Suppressor macrophage (primary cell): ENCODE measurements around the gene C3orf85.
"Not testable (repeated sequence)": the region's sequence is repeated elsewhere in the genome, so short reads cannot be mapped to it uniquely, and the experiment has no call there.

Source experiments
- DNase-seq, 4 experiments: peaks; one replicate each; pipeline ENCODE4 v3.0.0-alpha.2; 2020 to 2022
- total RNA-seq, 17 experiments: gene quantifications; one replicate each; lab custom pipeline; 2026; ENCODE audit warnings: mixed read lengths in 6 of 17, inconsistent platforms in 3 of 17; lab: John Stamatoyannopoulos, UW

C3orf85 gene
- total RNA-seq = 0 to 1.2 (median 0) reads per million in 17 experiments

GRCh38 chr3:109136523-109136922 is at the start of gene C3orf85:
C3orf85 (plus strand) TSS chr3:109136719; CDS start chr3:109136848, 129 bp downstream.
- DNase-seq = no peak

GRCh38 chr3:109089265-109089664 is 47.3 kb upstream of the C3orf85 start:
- no peak for DNase-seq

- no peak for DNase-seq
Measured at GRCh38 chr3:109091846-109092245, 44.7 kb upstream of the C3orf85 start.

GRCh38 chr3:109093561-109093960 is 43.0 kb upstream of the C3orf85 start:
- DNase-seq = no peak

- DNase-seq = no peak
Measured at GRCh38 chr3:109095166-109095565, 41.4 kb upstream of the C3orf85 start.

DNA sequence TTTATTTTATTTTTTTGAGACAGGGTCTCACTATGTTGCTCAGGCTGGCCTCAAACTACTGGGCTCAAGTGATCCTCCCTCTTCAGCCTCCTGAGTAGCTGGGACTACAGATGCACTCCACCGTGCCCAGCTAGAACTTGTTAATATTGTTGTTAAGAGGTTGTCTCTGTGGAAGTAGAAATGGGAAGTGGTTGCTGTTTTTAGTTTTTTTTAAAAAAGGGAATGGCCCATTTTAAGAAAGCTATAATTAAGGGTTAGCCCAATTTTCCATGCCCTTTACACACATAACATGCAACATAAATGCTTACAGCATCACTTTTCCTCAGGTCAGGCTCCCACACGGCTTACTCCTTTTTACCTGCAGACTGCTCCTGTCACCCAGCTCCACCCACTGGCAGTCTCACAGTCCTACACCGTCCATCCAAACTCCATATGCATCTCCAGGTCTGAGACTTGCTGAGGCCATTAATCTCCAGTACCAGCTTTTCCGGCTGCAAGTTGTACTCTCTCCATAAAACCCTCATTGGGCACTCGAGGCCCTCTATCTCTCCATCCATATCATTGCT is 38.4 kb upstream of the C3orf85 start:
- DNase-seq = peak in 2 of 4 experiments; percentile 19 to 50

GRCh38 chr3:109109574-109109973 is 26.9 kb upstream of the C3orf85 start:
- DNase-seq = no peak

DNA sequence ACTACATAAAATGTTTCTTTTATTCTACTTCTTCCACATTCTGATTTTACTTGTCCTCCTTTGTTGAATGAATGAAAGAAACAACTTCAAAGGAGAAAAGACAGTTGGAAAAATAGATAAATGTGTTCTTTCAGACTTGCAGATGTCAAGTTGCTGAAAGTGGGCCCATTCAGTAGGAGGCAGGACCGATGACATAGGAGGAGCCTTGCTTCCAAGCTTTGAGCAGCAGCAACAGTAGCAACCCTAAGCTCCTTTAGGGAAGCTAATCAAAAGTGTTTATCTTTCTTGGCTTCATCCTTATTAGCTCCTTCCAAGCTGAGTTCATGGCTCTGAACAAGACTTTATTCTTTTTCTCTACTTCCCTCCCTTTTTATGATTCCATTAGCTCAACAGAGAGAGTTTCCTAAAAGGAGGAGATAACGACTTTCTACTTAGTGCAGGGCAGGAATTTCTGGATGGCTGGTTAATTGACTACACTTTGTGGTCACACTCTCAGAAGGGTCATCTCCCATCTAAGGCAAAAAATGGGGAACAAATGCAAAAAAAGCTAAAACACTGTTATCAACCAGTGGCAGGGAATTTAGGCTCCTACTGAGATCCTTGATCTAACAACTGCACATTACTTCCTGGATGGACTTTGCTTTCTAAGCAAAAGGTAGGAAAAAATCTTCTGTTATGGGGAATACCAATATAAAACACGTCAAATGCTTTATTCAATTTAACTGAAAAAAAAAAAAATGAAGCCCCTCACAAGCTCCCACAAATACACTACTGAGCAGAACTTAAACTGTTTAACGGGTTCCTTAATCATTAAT is 23.4 kb upstream of the C3orf85 start:
- no peak for DNase-seq

DNA sequence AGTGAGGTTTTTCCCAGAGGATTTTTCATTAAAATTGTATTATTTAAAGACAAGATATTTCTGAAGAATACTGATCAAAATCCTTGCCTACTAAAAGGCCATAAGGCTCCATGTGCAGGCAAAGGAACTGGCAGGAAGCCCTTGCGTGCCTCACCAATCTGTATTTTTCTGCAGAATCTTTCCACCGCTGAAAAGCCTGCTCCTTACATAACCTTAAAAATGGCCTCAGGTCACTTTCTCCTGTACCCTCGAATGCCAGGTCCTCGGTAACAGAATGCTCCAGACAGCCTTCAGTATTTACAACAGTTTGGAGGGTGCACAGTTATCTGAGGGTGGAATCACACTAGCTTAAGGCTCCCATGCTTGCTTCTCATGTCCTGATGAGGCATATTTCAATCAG is 21.8 kb upstream of the C3orf85 start:
- no peak for DNase-seq

DNA sequence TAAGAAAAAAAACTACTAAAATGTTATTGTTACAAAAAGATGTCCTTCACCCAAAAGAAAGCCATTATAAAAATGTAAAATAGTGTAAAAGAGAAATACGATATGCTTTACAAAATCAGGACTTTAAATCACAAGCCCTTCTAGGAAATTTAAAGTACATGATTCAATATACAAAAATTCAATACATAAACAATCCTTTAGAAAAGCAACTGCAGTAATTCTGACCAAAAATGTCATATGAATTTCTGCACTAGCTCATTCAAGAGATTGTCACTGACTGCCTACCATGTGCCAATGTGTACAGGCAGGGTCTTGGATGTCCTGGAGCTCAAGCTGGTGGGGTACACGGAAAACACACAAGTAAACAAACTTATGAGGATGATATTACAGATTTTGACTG is 21.1 kb upstream of the C3orf85 start:
- no peak for DNase-seq

- DNase-seq = no peak
Measured at GRCh38 chr3:109116031-109116430, 20.5 kb upstream of the C3orf85 start.

DNA sequence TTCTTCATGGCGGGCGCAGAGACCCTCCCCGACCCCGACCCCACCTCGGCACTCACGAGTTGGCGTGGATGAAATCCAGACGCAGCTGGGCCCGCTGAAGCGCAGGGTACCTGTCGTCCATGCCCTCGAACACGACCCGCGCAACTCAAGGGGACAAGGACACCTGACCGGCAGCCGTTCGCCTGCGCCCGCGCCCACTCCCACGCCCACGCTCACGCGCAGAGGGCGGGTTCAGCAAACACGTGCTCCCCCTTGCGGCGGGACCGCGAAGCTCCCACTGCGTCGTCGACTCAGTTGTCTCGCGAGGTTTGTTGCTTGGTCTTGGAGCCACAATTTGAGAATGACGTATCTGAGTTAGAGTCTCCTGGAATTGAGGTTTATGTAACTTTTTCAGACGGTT is 18.6 kb upstream of the C3orf85 start, which contains the start of gene MORC1:
MORC1 (minus strand) TSS at position 196 of the 400 bp plus-strand sequence; CDS start at position 121, 75 bp downstream.
- no peak for DNase-seq

- no peak for DNase-seq
Measured at GRCh38 chr3:109118584-109118983, 17.9 kb upstream of the C3orf85 start.

GRCh38 chr3:109122690-109123089 is 13.8 kb upstream of the C3orf85 start:
- DNase-seq = peak; percentile 3 to 52 (median 23)

- no peak for DNase-seq
Measured at GRCh38 chr3:109125902-109126301, 10.6 kb upstream of the C3orf85 start.

DNA sequence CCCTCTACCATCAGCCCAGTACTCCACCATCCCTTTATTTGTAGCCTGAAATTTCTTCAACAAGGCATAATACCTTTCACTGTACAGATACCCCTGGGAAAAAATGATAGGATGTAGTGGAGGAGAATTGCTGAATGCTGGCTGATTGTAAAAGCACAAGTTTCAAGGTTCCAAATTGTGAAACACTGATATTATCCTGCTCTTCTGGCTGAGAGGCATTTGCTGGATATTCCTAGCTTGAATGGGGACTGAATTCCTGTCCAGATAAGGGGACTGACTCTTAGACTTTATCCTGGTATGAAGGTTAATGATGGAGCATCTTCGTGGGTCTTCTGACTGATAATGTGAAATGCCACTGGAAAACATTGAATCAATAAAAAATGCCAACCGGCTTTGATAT is 9.0 kb upstream of the C3orf85 start:
- DNase-seq = no peak

DNA sequence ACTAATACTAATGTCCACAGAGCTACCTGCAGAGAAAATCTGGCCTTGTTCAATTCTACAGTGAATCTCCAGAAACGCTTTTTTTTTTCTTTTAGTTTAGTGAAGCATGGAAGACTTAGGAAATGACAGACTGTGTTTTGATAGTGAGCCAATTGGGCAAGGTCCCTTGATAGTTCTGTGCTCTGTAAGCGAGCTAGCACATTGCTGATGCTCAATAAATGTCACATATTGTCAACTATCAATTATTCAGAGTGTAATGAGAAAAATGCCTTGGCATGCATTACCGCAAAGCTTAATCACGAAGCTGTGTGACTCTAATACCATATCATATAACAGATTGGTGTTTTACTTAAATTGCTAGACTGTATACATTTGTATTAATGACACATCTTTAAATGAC is 5.2 kb upstream of the C3orf85 start:
- DNase-seq = no peak

- DNase-seq = no peak
Measured at GRCh38 chr3:109132801-109133473, 3.6 kb upstream of the C3orf85 start.

DNA sequence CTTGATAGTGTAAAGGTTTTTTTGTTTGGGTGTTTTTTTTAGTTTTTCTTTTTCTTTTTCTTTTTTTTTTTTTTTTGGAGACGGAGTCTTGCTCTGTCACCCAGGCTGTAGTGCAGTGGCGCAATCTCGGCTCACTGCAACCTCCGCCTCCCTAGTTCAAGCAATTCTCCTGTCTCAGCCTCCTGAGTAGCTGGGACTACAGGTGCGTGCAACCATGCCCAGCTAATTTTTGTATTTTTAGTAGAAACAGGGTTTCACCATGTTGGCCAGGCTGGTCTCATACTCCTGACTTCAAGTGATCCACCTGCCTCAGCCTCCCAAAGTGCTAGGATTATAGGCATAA is 3.1 kb upstream of the C3orf85 start:
- not testable (repeated sequence) for DNase-seq

DNA sequence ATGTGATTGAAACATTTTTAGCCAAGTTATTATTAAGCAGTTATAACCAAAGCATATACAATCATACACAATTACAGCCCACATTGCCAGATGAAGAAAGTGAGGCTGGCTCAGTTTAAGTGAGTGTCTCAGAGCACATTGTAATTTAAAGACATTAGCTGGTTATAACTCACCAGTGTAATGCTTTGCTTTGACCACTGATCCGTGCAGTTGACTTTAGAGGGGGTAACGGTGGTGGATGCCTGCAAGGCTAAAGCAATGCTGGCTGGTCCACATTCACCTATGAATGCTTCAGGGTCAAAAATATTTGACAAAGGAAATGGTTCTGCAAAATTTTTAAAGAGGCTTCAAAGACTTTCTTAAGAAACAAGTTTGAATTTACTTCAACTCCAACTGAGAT is 1.2 kb downstream of the C3orf85 start:
- no peak for DNase-seq

- no peak for DNase-seq
Measured at GRCh38 chr3:109140318-109140717, 3.8 kb downstream of the C3orf85 start.

- DNase-seq = no peak
Measured at GRCh38 chr3:109143646-109144045, 7.1 kb downstream of the C3orf85 start.

GRCh38 chr3:109149078-109149477 is 12.6 kb downstream of the C3orf85 start:
- DNase-seq = no peak

DNA sequence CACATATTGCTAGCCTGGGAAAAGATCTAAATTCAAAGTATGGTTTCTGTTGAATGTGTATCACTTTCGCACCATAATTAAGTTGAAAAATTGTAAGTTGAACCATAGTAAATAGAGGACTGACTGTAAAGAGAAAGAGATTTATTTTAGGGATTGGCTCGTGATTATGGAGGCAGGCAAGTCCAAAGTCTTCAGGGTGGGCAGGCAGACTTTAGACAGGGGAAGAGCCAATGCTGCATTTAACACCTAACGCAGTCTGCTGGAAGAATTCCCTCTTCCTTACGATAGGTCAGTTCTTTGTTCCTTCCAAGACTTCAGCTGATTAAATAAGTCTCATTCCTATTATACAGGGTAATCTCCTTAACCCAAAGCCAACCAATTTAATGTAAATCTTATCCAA is 15.8 kb downstream of the C3orf85 start:
- no peak for DNase-seq
